ENCODE results near the gene MRGPRD.
A peak's percentile ranks its signal among the peaks of the same experiment; 100 is the strongest.

Gene MRGPRD

GRCh38 chr11:68936676-68937620 is 43.8 kb downstream of the MRGPRD start:
- ChIA-PET CTCF (no interaction called here), POLR2A (ENCODE audit: low non-redundant PET) (no interaction called here)
- DNase-seq (ENCODE audit: low spot score): no peak
- H3K27ac ChIP-seq: no peak overlapping the region
- TF ChIP-seq, protein P1, sequence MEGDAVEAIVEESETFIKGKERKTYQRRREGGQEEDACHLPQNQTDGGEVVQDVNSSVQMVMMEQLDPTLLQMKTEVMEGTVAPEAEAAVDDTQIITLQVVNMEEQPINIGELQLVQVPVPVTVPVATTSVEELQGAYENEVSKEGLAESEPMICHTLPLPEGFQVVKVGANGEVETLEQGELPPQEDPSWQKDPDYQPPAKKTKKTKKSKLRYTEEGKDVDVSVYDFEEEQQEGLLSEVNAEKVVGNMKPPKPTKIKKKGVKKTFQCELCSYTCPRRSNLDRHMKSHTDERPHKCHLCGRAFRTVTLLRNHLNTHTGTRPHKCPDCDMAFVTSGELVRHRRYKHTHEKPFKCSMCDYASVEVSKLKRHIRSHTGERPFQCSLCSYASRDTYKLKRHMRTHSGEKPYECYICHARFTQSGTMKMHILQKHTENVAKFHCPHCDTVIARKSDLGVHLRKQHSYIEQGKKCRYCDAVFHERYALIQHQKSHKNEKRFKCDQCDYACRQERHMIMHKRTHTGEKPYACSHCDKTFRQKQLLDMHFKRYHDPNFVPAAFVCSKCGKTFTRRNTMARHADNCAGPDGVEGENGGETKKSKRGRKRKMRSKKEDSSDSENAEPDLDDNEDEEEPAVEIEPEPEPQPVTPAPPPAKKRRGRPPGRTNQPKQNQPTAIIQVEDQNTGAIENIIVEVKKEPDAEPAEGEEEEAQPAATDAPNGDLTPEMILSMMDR (conservative IDR thresholded peaks at IDR 0.05; ENCODE audit: low read depth): no peak

DNA sequence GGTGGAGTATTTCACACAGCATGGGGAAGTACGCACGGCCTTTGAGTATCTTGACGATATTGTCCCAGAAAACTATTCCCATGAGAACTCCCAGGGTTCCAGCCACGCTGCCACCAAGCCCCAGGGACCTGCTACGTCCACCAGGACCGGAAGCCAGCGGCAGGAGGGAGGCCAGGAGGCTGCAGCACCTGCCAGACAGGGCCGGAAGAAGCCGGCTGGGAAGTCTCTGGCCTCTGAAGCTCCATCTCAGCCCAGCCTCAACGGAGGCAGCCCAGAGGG is 44.5 kb downstream of the MRGPRD start:
- H3K27ac ChIP-seq: no peak overlapping the region
- DNase-seq (ENCODE audit: low spot score): no peak
- ChIA-PET CTCF (no interaction called here), POLR2A (ENCODE audit: low non-redundant PET) (no interaction called here)
- TF ChIP-seq, protein P1 (conservative IDR thresholded peaks at IDR 0.05; ENCODE audit: low read depth): no peak

DNA sequence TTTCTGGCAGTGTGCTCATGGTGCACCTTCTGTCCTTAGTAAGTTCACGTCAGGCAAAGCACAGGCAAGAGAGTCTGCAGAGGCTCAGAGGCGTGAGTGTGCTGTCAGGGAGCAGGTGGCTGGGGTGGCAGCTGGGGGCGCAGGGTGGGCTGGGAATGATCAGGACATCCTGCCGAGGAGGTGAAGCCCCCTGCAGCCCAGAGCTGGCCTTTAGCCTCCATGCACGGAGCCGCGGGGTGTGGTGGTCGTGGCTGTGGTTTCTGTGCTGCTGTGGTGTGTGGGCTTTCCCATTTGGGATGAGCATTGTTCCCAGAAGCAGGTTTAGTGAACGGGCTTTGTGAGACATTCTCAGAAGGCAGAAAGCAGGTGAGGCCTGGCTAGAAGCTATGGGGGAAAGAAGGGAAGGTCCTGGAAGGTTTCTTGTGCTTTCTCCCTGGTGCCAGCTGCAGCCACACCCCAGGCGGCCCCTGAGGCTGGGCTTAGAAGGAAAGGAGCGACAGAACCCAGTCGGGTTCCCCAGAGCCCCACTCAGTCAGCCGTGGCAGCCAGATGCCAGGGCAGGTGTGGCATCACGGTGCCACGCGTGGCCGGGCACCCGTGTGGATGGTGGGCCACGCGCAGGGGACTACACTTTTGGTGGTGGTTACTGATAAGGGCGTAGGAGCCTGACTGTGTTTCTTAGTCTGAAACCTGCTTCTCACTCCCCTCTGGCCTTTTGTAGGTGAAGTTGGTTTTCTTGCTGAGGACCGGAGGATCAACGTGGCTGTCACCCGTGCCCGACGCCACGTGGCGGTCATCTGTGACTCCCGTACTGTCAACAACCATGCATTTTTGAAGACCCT is 45.0 kb downstream of the MRGPRD start:
- no peak for DNase-seq (ENCODE audit: low spot score)
- CTCF ChIA-PET: no interaction called here
- TF ChIP-seq, protein P1 (conservative IDR thresholded peaks at IDR 0.05; ENCODE audit: low read depth): no peak
- H3K27ac ChIP-seq: no peak overlapping the region
- POLR2A ChIA-PET (ENCODE audit: low non-redundant PET): no interaction called here

- POLR2A ChIA-PET (ENCODE audit: low non-redundant PET): no interaction called here
- CTCF ChIA-PET: no interaction called here
- DNase-seq (ENCODE audit: low spot score): no peak
- TF ChIP-seq, protein P1 (conservative IDR thresholded peaks at IDR 0.05; ENCODE audit: low read depth): no peak
- no peak overlapping the region for H3K27ac ChIP-seq
Measured at GRCh38 chr11:68935066-68935465, 45.7 kb downstream of the MRGPRD start.

GRCh38 chr11:68934666-68935065 is 46.1 kb downstream of the MRGPRD start:
- CTCF ChIA-PET: no interaction called here
- POLR2A ChIA-PET (ENCODE audit: low non-redundant PET): no interaction called here

GRCh38 chr11:68934321-68934645 is 46.5 kb downstream of the MRGPRD start:
- no peak for DNase-seq (ENCODE audit: low spot score)
- ChIA-PET POLR2A (ENCODE audit: low non-redundant PET) (no interaction called here), CTCF (no interaction called here)
- 0 out of 2 replicates have a peak overlapping the region, but pooled peaks have one; percentile 6 for H3K27ac ChIP-seq
- TF ChIP-seq, protein P1 (conservative IDR thresholded peaks at IDR 0.05; ENCODE audit: low read depth): no peak

More at GRCh38 chr11:68934666-68935065, 46.1 kb downstream of the MRGPRD start:
- TF ChIP-seq, protein P1 (conservative IDR thresholded peaks at IDR 0.05; ENCODE audit: low read depth): no peak
- H3K27ac ChIP-seq: 0 out of 2 replicates have a peak overlapping the region, but pooled peaks have one; percentile 6
- no peak for DNase-seq (ENCODE audit: low spot score)

Data from RWPE1 (cell line).